ENCODE measurements around the gene CADPS.

Gene CADPS

DNA sequence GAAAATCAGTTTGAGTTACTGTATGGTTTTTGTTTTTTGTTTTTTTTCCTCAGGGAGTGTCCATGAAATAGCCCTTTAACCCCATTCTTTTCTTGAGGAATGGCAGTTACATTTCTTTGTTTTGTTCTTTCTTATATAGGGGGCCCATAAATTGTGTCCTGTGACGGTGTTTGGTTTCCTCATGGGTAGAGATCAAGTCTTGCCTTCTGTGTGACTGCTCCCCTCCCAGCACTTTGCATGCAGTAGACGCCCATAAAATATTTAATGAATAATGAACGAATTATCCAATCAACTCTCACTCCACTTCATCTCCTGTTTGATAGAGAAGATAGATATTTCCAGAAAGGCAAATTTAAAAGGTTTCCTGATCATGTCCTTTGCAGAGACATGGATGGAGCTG is 78.1 kb downstream of the CADPS start:
- no peak for TF ChIP-seq CTCF (IDR thresholded peaks at IDR 0.05; ENCODE audit: low read depth, low read length)
- no peak overlapping the region for H3K4me3 ChIP-seq (ENCODE audit: low read depth, low read length)

- TF ChIP-seq CTCF (IDR thresholded peaks at IDR 0.05; ENCODE audit: low read depth, low read length): no peak
- no peak overlapping the region for H3K4me3 ChIP-seq (ENCODE audit: low read depth, low read length)
Measured at GRCh38 chr3:62795978-62796657, 79.1 kb downstream of the CADPS start.

GRCh38 chr3:62793946-62794345 is 81.3 kb downstream of the CADPS start:
- H3K4me3 ChIP-seq (ENCODE audit: low read depth, low read length): no peak overlapping the region
- no peak for TF ChIP-seq CTCF (IDR thresholded peaks at IDR 0.05; ENCODE audit: low read depth, low read length)

- no peak for TF ChIP-seq CTCF (IDR thresholded peaks at IDR 0.05; ENCODE audit: low read depth, low read length)
- H3K4me3 ChIP-seq (ENCODE audit: low read depth, low read length): no peak overlapping the region
Measured at GRCh38 chr3:62785384-62785783, 89.8 kb downstream of the CADPS start.

- H3K4me3 ChIP-seq (ENCODE audit: low read depth, low read length): no peak overlapping the region
- no peak for TF ChIP-seq CTCF (IDR thresholded peaks at IDR 0.05; ENCODE audit: low read depth, low read length)
Measured at GRCh38 chr3:62781121-62781520, 94.1 kb downstream of the CADPS start.

GRCh38 chr3:62777674-62778073 is 97.5 kb downstream of the CADPS start:
- H3K4me3 ChIP-seq (ENCODE audit: low read depth, low read length): no peak overlapping the region
- TF ChIP-seq CTCF (IDR thresholded peaks at IDR 0.05; ENCODE audit: low read depth, low read length): no peak

DNA sequence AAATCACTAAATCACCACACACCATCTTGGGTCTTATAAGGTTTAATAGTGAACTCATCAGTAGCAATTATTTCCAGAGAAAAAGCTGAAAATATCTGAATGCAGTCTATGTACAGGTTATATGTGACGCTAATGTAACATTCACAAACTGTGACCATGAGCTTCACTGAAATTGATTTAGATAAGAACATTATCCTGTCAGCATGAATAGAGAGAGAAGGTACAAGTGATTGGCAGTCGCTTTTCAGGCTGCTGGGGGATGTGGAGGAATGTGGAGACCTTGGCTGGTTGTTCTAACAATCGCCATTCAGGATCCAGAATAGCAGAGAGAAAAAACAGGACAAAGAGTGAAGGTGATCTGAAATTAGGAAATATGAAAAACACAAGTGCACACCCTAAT is 98.1 kb downstream of the CADPS start:
- no peak overlapping the region for H3K4me3 ChIP-seq (ENCODE audit: low read depth, low read length)
- no peak for TF ChIP-seq CTCF (IDR thresholded peaks at IDR 0.05; ENCODE audit: low read depth, low read length)

All from WI38 (cell line).